Stomach smooth muscle (tissue), 2 donors: ENCODE results near the gene DNASE2B.

Source experiments
- H3K27ac ChIP-seq: one replicate; pipeline ENCODE4 v1.7.0; 2013; ENCODE audit warnings: mild to moderate bottlenecking, low read length, inconsistent platforms
- H3K27me3 ChIP-seq, 2 donors: one replicate each; pipeline ENCODE4 v1.7.0; 2013; ENCODE audit warnings: low read length in 2 of 2; ENCODE audit not compliant: insufficient read depth in 2 of 2, control insufficient read depth in 1 of 2
- H3K36me3 ChIP-seq, 2 donors: one replicate each; pipeline ENCODE4 v1.7.0; 2013; ENCODE audit warnings: low read length in 2 of 2; ENCODE audit not compliant: control insufficient read depth in 2 of 2, insufficient read depth in 2 of 2
- H3K4me1 ChIP-seq: one replicate; pipeline ENCODE4 v1.7.0; 2013; ENCODE audit warnings: low read length; ENCODE audit not compliant: control insufficient read depth, insufficient read depth
- H3K4me3 ChIP-seq, 2 donors: one replicate each; pipeline ENCODE4 v1.7.0; 2013; ENCODE audit warnings: low read length in 2 of 2
- H3K9ac ChIP-seq, 2 donors: one replicate each; pipeline ENCODE4 v1.7.0; 2013; ENCODE audit warnings: low read length in 2 of 2, mild to moderate bottlenecking in 1 of 2
- H3K9me3 ChIP-seq, 2 donors: one replicate each; pipeline ENCODE4 v1.7.0; 2013; ENCODE audit warnings: low read length in 2 of 2; ENCODE audit not compliant: control insufficient read depth in 2 of 2
- donor health status: healthy.
- donor health status: Pancreatic carcinoma.

Gene DNASE2B

GRCh38 chr1:84374991-84375696 is 23.1 kb upstream of the DNASE2B start:
- no peak overlapping the region for H3K9ac ChIP-seq
- no peaks in the 10 kb centered on the region for H3K36me3 ChIP-seq
- H3K9me3 ChIP-seq, result no peaks in the 10 kb centered on the region
- peaks cover 4% of the 10 kb centered on the region for H3K4me1 ChIP-seq
- no peak overlapping the region for H3K4me3 ChIP-seq
- H3K27me3 ChIP-seq, result no peaks in the 10 kb centered on the region
- H3K27ac ChIP-seq, result no peak overlapping the region

GRCh38 chr1:84376000-84376910 is 22.0 kb upstream of the DNASE2B start:
- Histone ChIP-seq H3K4me1 (peaks cover 4% of the 10 kb centered on the region), H3K27me3 (no peaks in the 10 kb centered on the region), H3K27ac (peak overlapping the region; percentile 4)

GRCh38 chr1:84377480-84378095 is 20.7 kb upstream of the DNASE2B start:
- Histone ChIP-seq H3K4me3 (no peak overlapping the region), H3K27ac (no peak overlapping the region), H3K9ac (no peak overlapping the region), H3K4me1 (peaks cover 4% of the 10 kb centered on the region), H3K36me3 (no peaks in the 10 kb centered on the region), H3K27me3 (no peaks in the 10 kb centered on the region), H3K9me3 (no peaks in the 10 kb centered on the region)

More at GRCh38 chr1:84376000-84376910, 22.0 kb upstream of the DNASE2B start:
- no peak overlapping the region for H3K9ac ChIP-seq
- H3K4me3 ChIP-seq, result no peak overlapping the region
- no peaks in the 10 kb centered on the region for H3K36me3 ChIP-seq
- H3K9me3 ChIP-seq, result no peaks in the 10 kb centered on the region

- Histone ChIP-seq H3K4me3 (no peak overlapping the region), H3K9me3 (no peaks in the 10 kb centered on the region), H3K27ac (no peak overlapping the region), H3K36me3 (no peaks in the 10 kb centered on the region), H3K4me1 (peaks cover 4% of the 10 kb centered on the region), H3K27me3 (no peaks in the 10 kb centered on the region), H3K9ac (no peak overlapping the region)
Observed at GRCh38 chr1:84379138-84379916, 19.0 kb upstream of the DNASE2B start.

GRCh38 chr1:84379917-84380180 is 18.4 kb upstream of the DNASE2B start:
- Histone ChIP-seq H3K4me1 (peaks cover 3% of the 10 kb centered on the region), H3K4me3 (no peak overlapping the region), H3K9ac (no peak overlapping the region), H3K27ac (no peak overlapping the region), H3K27me3 (no peaks in the 10 kb centered on the region), H3K36me3 (no peaks in the 10 kb centered on the region), H3K9me3 (no peaks in the 10 kb centered on the region)

- Histone ChIP-seq H3K4me3 (no peak overlapping the region), H3K27ac (no peak overlapping the region), H3K9ac (no peak overlapping the region), H3K4me1 (no peaks in the 10 kb centered on the region), H3K27me3 (no peaks in the 10 kb centered on the region), H3K36me3 (no peaks in the 10 kb centered on the region), H3K9me3 (no peaks in the 10 kb centered on the region)
Observed at GRCh38 chr1:84382127-84382526, 16.2 kb upstream of the DNASE2B start.

- Histone ChIP-seq H3K4me3 (no peak overlapping the region), H3K27me3 (no peaks in the 10 kb centered on the region), H3K9me3 (no peaks in the 10 kb centered on the region), H3K4me1 (no peaks in the 10 kb centered on the region), H3K27ac (no peak overlapping the region), H3K9ac (no peak overlapping the region), H3K36me3 (no peaks in the 10 kb centered on the region)
Observed at GRCh38 chr1:84385347-84385746, 12.9 kb upstream of the DNASE2B start.

- H3K27me3 ChIP-seq, result no peaks in the 10 kb centered on the region
- H3K9me3 ChIP-seq, result no peaks in the 10 kb centered on the region
- no peaks in the 10 kb centered on the region for H3K36me3 ChIP-seq
- H3K4me1 ChIP-seq, result no peaks in the 10 kb centered on the region
- H3K27ac ChIP-seq, result no peak overlapping the region
- no peak overlapping the region for H3K4me3 ChIP-seq
- no peak overlapping the region for H3K9ac ChIP-seq
Observed at GRCh38 chr1:84386716-84387479, 11.4 kb upstream of the DNASE2B start.

GRCh38 chr1:84387480-84388163 is 10.7 kb upstream of the DNASE2B start:
- Histone ChIP-seq H3K9ac (no peak overlapping the region), H3K27ac (no peak overlapping the region), H3K4me3 (no peak overlapping the region), H3K9me3 (no peaks in the 10 kb centered on the region), H3K27me3 (no peaks in the 10 kb centered on the region), H3K4me1 (no peaks in the 10 kb centered on the region), H3K36me3 (no peaks in the 10 kb centered on the region)
